ENCODE results near the gene TJAP1.

GRCh38 chr6:43511824-43512415 lies 34.5 kb downstream of the TJAP1 start:
- TF ChIP-seq CTCF (IDR thresholded peaks at IDR 0.05; ENCODE audit: low read depth, low read length) = no peak
- TF ChIP-seq EZH2phosphoT487 (IDR thresholded peaks at IDR 0.05; ENCODE audit: low read depth) = no peak
